Pancreas (tissue), 10 donors: ENCODE results near the gene NT5M. TPM values are rescaled to one million over a fixed set of nuclear protein-coding genes. Genes with fewer than 3 reads are reported as not detected.

Experiments
- ATAC-seq, 4 donors: fragments of 200-7000 bp; cut with Tn5 transposase; one replicate each; pipeline versions ENCODE4 v1.8.0 to v1.9.1; 2020; ENCODE audit warnings: mild to moderate bottlenecking in 4 of 4, moderate library complexity in 4 of 4
- DNase-seq, 6 donors: peaks; one replicate each; pipeline ENCODE4 v3.0.0-alpha.2; 2020
- FAIRE-seq: peaks from 2 replicates; lab custom pipeline; 2012; peaks lifted over from hg19 to GRCh38; lab: Jason Lieb, UNC
- H3K27ac ChIP-seq, 4 donors: fragments of 200-600 bp; sonication (generic); 1 replicate in 3 of 4; 2 replicates in 1 of 4; pipeline versions ENCODE4 v1.5.0 to v1.8.0; 2020
- H3K27me3 ChIP-seq, 4 donors: fragments of 200-600 bp; one replicate each; pipeline ENCODE4 v1.8.0; 2021
- H3K36me3 ChIP-seq, 3 donors: fragments of 200-600 bp; sonication (generic) in 1 of 3; one replicate each; pipeline versions ENCODE4 v1.5.0 to v1.8.0; 2020 to 2021
- H3K4me1 ChIP-seq, 3 donors: fragments of 200-600 bp; one replicate each; pipeline ENCODE4 v1.8.0; 2021
- H3K4me3 ChIP-seq, 4 donors: fragments of 200-600 bp; sonication (generic) in 2 of 4; one replicate each; pipeline versions ENCODE4 v1.5.0 to v1.8.0; 2020 to 2021
- H3K9me3 ChIP-seq, 4 donors: fragments of 200-600 bp; one replicate each; pipeline ENCODE4 v1.8.0; 2021
- WGBS, 2 donors: extraction: QIAGEN DNeasy Blood & Tissue Kit; methylation state at CpG; one replicate each; pipeline ENCODE4 v1.1.7; 2013; 5-methylcytosine and 5-hydroxymethylcytosine counted together
- intact Hi-C, 3 donors: fragments of 100-400 bp; cut with DNase I; formaldehyde crosslinking; loops; one replicate each; pipeline versions ENCODE4 v1.11.1 to v1.14.2; 2022
- polyA plus RNA-seq, 2 donors: library from polyadenylated mRNA; stranded (reverse); fragments of 200-250 nt; gene quantifications; one replicate each; pipeline ENCODE4 v1.2.3, GENCODE V29; 2013
- total RNA-seq, 6 donors: library from RNA; stranded (reverse); fragmentation: NEBNext Ultra II Directional in 4 of 6; extraction: Animal tissue kit (Norgen Biotek cat#: 25700) in 4 of 6; gene quantifications; one replicate each; pipeline versions ENCODE4 v1.2.1 to v1.2.4, GENCODE V29; 2021 to 2023
- TF ChIP-seq, protein P1 (sequence below), 4 donors: fragments of 200-600 bp; sonication (generic) in 3 of 4; IDR thresholded peaks; one replicate each; pipeline versions ENCODE4 v1.5.0 to v1.8.0; 2021; ENCODE audit warnings: antibody characterized with exemption in 4 of 4
- donor health status: healthy with polysubstance abuse.
- donor health status: DM: no; HTN: no; CAD: no; lungs with moderate emphysema.
- donor health status: DM: no; HTN: no; CAD: no.
- donor health status: control.
- donor health status: control.
- donor health status: Bipolar disorder and iron deficiency.
- donor health status: DM: yes; HTN: yes; CAD: no.
- donor health status: DM: no; HTN: no; CAD: no.
- donor health status: DM: no; HTN: no; CAD: no.
- donor health status: DM: yes; HTN: yes; CAD: no.

The NT5M gene
- total and polyA plus RNA-seq, 8 donors, result 0.83 to 3.3 (median 1.5) TPM

DNA sequence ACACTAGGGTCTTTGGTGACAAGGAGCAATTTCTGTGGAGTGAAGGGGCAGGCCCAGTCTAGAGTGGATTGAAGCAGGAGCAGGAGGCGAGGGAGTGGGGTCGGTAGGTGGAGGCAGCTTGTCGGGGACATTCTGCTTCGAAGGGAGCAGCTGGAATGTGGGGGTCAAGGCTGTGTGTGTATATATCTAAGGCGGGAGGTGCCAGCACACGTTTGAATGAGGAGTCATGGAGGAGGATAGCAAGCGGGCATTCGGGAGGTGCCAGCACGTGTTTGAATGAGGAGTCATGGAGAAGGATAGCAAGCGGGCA lies 17.7 kb downstream of the NT5M start:
- no peak overlapping the region for H3K4me3 ChIP-seq
- TF ChIP-seq, protein P1, sequence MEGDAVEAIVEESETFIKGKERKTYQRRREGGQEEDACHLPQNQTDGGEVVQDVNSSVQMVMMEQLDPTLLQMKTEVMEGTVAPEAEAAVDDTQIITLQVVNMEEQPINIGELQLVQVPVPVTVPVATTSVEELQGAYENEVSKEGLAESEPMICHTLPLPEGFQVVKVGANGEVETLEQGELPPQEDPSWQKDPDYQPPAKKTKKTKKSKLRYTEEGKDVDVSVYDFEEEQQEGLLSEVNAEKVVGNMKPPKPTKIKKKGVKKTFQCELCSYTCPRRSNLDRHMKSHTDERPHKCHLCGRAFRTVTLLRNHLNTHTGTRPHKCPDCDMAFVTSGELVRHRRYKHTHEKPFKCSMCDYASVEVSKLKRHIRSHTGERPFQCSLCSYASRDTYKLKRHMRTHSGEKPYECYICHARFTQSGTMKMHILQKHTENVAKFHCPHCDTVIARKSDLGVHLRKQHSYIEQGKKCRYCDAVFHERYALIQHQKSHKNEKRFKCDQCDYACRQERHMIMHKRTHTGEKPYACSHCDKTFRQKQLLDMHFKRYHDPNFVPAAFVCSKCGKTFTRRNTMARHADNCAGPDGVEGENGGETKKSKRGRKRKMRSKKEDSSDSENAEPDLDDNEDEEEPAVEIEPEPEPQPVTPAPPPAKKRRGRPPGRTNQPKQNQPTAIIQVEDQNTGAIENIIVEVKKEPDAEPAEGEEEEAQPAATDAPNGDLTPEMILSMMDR (IDR thresholded peaks at IDR 0.05), result no peak
- DNase-seq (peak in 1 of 6 donors; percentile 23), FAIRE-seq (no peak), ATAC-seq (no peak)
- no peaks in the 10 kb centered on the region for H3K9me3 ChIP-seq
- H3K36me3 ChIP-seq, result no peaks in the 10 kb centered on the region
- intact Hi-C loops, result no loop called here
- no peaks in the 10 kb centered on the region for H3K27me3 ChIP-seq
- no peaks in the 10 kb centered on the region for H3K4me1 ChIP-seq
- no peak overlapping the region for H3K27ac ChIP-seq
- 80 to 85% methylated on average over 10 of the region's 10 CpGs for WGBS, 2 donors

GRCh38 chr17:17321356-17322025 lies 18.3 kb downstream of the NT5M start:
- Histone ChIP-seq H3K9me3 (no peaks in the 10 kb centered on the region), H3K4me1 (no peaks in the 10 kb centered on the region), H3K4me3 (no peak overlapping the region), H3K27me3 (no peaks in the 10 kb centered on the region), H3K27ac (no peak overlapping the region), H3K36me3 (no peaks in the 10 kb centered on the region)
- no peak for ATAC-seq
- no peak for FAIRE-seq
- intact Hi-C loops, result no loop called here
- WGBS, 2 donors, result 81 to 87% methylated on average over 11 of the region's 11 CpGs
- TF ChIP-seq, protein P1 (IDR thresholded peaks at IDR 0.05), result no peak
- peak in 1 of 6 donors; percentile 39 for DNase-seq

- FAIRE-seq, result no peak
- no peak overlapping the region for H3K27ac ChIP-seq
- H3K36me3 ChIP-seq, result no peaks in the 10 kb centered on the region
Measured at GRCh38 chr17:17322516-17323510, 19.6 kb downstream of the NT5M start.

GRCh38 chr17:17324616-17325015 lies 21.4 kb downstream of the NT5M start:
- Histone ChIP-seq H3K27ac (no peak overlapping the region), H3K4me1 (no peaks in the 10 kb centered on the region), H3K9me3 (no peaks in the 10 kb centered on the region), H3K36me3 (no peaks in the 10 kb centered on the region), H3K27me3 (no peaks in the 10 kb centered on the region), H3K4me3 (no peak overlapping the region)
- TF ChIP-seq, protein P1 (IDR thresholded peaks at IDR 0.05), result no peak
- peak in 1 of 6 donors; percentile 36 for DNase-seq
- ATAC-seq, result no peak
- WGBS, 2 donors, result 89% methylated on average over 8 of the region's 8 CpGs
- FAIRE-seq, result no peak
- intact Hi-C loops, result no loop called here

More at GRCh38 chr17:17322516-17323510, 19.6 kb downstream of the NT5M start:
- DNase-seq (peak in 1 of 6 donors; percentile 23), ATAC-seq (no peak)
- Histone ChIP-seq H3K9me3 (no peaks in the 10 kb centered on the region), H3K27me3 (no peaks in the 10 kb centered on the region), H3K4me1 (no peaks in the 10 kb centered on the region), H3K4me3 (no peak overlapping the region)
- WGBS, 2 donors, result 85 to 88% methylated on average over 21 of the region's 21 CpGs
- intact Hi-C loops, result no loop called here
- TF ChIP-seq, protein P1 (IDR thresholded peaks at IDR 0.05), result no peak
